Measurements from ENCODE around the gene PELI1.

The PELI1 gene

DNA sequence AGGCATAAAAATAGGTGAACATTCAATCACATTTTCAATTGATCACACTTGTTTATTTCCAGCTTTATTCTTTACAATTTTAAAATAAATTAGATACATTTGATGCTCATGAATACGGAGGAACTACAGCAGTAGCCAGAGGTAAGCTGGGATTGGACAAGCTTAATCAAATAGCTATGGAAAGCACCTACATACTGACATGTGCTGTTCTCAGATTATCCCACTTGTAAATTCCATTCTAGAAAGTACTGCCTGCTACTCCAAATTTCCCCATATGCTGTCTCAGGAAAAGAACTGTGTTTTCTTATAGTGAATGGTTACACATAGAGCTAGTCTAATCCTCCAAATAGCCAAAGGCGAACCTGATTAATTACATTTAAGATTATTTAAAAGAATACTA, 24.2 kb downstream of the PELI1 start:
- H3K4me1 ChIP-seq (ENCODE audit: control insufficient read depth, low read depth, low read length): peaks cover 13% of the 10 kb centered on the region
- no peaks in the 10 kb centered on the region for H3K27me3 ChIP-seq (ENCODE audit: control insufficient read depth, insufficient read depth, low read length)
- H3K9ac ChIP-seq (ENCODE audit: low read length): no peak overlapping the region
- H3K36me3 ChIP-seq (ENCODE audit: control insufficient read depth, low read depth, low read length): no peaks in the 10 kb centered on the region
- peak overlapping the region; percentile 17 for H3K27ac ChIP-seq (ENCODE audit: low read length)
- no peaks in the 10 kb centered on the region for H3K9me3 ChIP-seq (ENCODE audit: control insufficient read depth, low read depth, low read length)
- no peak overlapping the region for H3K4me3 ChIP-seq (ENCODE audit: low read length)

DNA sequence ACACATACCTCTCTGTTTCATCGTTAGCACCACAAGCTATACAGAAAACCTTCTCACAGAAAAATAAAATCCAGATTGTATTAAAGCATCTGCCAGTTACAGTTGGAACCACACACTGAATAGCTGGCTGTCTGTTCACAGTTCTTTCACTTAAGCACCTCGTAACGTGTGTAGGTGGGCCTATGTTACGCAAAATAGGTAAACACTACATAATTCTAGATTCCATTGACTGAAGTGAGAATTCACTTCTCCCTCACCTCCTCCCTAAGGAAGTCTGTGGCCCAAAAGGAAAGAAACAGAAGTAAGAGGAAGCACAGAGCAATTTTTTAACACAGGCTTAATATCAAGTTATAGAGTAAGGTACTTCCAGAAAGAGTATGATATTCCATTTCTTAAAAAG, 24.9 kb downstream of the PELI1 start:
- H3K4me1 ChIP-seq (ENCODE audit: control insufficient read depth, low read depth, low read length): peaks cover 17% of the 10 kb centered on the region
- peak overlapping the region; percentile 17 for H3K27ac ChIP-seq (ENCODE audit: low read length)
- H3K9me3 ChIP-seq (ENCODE audit: control insufficient read depth, low read depth, low read length): no peaks in the 10 kb centered on the region
- no peak overlapping the region for H3K9ac ChIP-seq (ENCODE audit: low read length)
- H3K27me3 ChIP-seq (ENCODE audit: control insufficient read depth, insufficient read depth, low read length): no peaks in the 10 kb centered on the region
- H3K36me3 ChIP-seq (ENCODE audit: control insufficient read depth, low read depth, low read length): no peaks in the 10 kb centered on the region
- H3K4me3 ChIP-seq (ENCODE audit: low read length): no peak overlapping the region

DNA sequence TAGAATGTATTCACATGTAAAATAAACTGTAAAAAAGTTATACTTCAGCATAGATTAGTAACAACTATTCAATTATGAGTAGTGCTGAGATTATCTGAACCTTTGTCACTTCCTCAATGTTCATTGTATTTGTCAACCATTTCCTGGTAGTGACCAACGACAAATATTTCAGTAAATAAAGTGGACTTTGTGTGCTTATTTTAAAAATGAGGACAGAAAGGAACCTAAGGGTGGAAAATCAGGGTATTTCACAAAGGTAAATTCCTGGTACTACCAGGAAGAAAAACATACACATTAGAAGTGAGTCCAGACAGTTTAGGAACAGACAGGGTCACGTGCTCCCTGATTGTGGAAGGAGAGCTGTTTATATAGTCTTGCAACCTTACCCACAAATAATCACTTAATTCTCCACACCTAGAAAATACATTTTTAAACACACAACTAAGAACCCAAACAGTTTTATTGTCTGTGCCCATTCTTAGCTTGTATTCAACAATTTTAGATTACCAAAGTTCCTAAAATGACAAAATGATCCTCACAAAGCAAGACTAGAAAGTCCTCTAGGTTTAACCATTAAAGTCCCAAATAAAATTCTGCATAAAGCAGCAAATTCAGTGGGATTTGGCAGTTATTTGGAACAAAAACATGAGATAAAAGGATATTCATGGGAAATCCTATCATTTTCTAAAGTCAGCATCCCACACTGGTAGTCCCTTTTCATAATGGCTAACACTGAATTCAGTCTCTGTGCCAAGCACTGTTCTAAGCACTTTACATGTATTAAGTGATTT, 28.2 kb downstream of the PELI1 start:
- Histone ChIP-seq H3K9ac (ENCODE audit: low read length) (no peak overlapping the region), H3K4me3 (ENCODE audit: low read length) (no peak overlapping the region), H3K4me1 (ENCODE audit: control insufficient read depth, low read depth, low read length) (peaks cover 22% of the 10 kb centered on the region), H3K27me3 (ENCODE audit: control insufficient read depth, insufficient read depth, low read length) (no peaks in the 10 kb centered on the region), H3K36me3 (ENCODE audit: control insufficient read depth, low read depth, low read length) (no peaks in the 10 kb centered on the region), H3K27ac (ENCODE audit: low read length) (no peak overlapping the region), H3K9me3 (ENCODE audit: control insufficient read depth, low read depth, low read length) (no peaks in the 10 kb centered on the region)

DNA sequence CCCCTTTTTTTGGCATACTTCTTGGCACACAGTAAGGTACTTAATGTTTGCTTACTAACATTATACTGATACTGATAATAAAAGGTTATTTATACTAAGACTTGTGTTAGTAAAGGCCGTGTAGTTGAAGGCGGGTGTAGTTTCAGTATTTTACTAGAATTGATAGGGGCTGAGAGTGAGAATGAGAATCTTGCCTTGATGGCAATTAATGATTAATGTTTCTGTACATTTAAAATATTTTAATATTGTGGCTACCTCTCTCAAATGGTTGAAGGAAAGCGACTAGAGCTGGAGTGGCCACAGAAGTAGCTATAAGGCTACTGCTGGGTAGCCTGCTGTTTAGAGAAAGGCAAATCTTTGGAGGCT, 29.3 kb downstream of the PELI1 start:
- Histone ChIP-seq H3K4me3 (ENCODE audit: low read length) (no peak overlapping the region), H3K4me1 (ENCODE audit: control insufficient read depth, low read depth, low read length) (peaks cover 22% of the 10 kb centered on the region), H3K9ac (ENCODE audit: low read length) (no peak overlapping the region), H3K27ac (ENCODE audit: low read length) (no peak overlapping the region), H3K36me3 (ENCODE audit: control insufficient read depth, low read depth, low read length) (no peaks in the 10 kb centered on the region), H3K27me3 (ENCODE audit: control insufficient read depth, insufficient read depth, low read length) (no peaks in the 10 kb centered on the region), H3K9me3 (ENCODE audit: control insufficient read depth, low read depth, low read length) (no peaks in the 10 kb centered on the region)

DNA sequence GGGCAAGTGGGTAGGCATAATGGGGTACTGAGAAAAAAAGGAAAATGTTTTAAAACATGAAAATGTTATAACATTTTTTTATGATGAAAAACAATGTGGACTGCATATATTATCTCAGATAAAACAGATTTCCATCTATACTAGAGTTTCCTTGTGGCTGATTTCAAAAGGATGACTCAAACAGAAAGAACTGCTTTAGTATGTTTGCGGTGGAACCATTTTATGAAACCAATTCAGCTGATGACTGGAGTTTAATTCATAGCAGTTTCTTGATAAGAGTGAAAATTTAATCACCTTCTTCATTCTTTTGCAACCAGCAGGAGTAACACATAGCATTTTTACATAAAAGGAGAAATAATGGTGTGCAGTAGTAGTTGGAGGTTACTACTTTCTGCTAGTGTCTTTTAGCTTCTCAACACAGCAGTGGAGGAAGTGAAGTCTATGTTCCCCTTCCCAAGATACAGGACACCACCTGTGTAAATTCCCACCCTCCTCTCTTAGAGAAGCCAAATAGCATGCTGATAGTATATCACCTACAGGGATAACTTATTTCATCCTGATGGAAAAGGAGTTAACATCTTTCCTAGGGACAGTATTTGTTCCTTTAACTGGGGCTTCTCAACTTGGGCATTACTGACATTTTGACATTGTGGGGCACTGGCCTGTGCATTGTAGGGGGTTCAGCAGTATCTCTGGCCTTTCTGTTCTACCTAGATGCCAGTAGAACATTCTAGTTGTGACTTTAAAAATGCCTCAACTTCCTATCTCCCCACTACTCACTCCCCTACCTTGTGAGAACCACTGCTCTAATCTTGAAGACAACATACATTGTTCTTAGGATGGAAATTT, 29.9 kb downstream of the PELI1 start:
- H3K4me1 ChIP-seq (ENCODE audit: control insufficient read depth, low read depth, low read length): peaks cover 16% of the 10 kb centered on the region
- H3K9ac ChIP-seq (ENCODE audit: low read length): no peak overlapping the region
- H3K9me3 ChIP-seq (ENCODE audit: control insufficient read depth, low read depth, low read length): no peaks in the 10 kb centered on the region
- no peaks in the 10 kb centered on the region for H3K36me3 ChIP-seq (ENCODE audit: control insufficient read depth, low read depth, low read length)
- H3K27ac ChIP-seq (ENCODE audit: low read length): no peak overlapping the region
- H3K4me3 ChIP-seq (ENCODE audit: low read length): no peak overlapping the region
- no peaks in the 10 kb centered on the region for H3K27me3 ChIP-seq (ENCODE audit: control insufficient read depth, insufficient read depth, low read length)

DNA sequence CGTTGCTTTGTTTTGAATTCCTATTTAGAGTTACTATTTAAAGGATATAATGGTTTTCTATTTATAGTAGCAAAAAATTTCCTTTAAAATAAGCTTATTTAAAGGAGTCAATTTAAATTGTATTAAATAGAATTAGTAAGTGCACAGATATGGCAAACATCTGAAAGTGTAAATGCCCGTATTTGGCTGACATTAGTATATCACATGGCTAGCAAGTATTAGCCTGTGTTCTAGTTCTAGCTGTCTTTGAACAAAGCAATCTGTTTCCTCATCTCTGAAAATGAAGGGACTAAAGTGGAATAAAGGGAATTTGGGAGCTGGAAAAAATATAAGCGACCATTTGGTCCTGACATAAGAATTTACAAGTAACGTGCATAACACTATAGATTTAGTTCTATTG, 32.2 kb downstream of the PELI1 start:
- Histone ChIP-seq H3K4me1 (ENCODE audit: control insufficient read depth, low read depth, low read length) (peaks cover 13% of the 10 kb centered on the region), H3K4me3 (ENCODE audit: low read length) (no peak overlapping the region), H3K9me3 (ENCODE audit: control insufficient read depth, low read depth, low read length) (no peaks in the 10 kb centered on the region), H3K9ac (ENCODE audit: low read length) (no peak overlapping the region), H3K27ac (ENCODE audit: low read length) (no peak overlapping the region), H3K27me3 (ENCODE audit: control insufficient read depth, insufficient read depth, low read length) (no peaks in the 10 kb centered on the region), H3K36me3 (ENCODE audit: control insufficient read depth, low read depth, low read length) (peaks cover 10% of the 10 kb centered on the region)

DNA sequence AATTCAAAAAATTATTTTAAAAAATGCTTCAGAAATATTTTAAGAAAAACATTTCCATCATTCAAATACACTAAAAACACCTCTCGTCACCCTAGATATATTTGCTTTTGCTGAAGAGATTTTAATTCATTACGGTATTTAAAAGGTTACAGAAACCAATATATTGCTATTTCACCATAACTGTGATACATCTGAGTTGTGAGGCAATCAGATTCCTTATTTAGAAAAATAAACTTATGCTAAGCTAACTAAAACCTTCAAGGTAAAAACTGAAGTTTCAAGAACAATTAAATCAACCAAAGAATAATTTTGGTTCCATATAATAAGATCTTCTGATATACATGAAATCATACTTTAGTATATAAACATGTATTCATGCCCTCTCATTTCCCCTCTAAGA, 32.8 kb downstream of the PELI1 start:
- H3K9ac ChIP-seq (ENCODE audit: low read length): no peak overlapping the region
- H3K36me3 ChIP-seq (ENCODE audit: control insufficient read depth, low read depth, low read length): peaks cover 15% of the 10 kb centered on the region
- H3K4me1 ChIP-seq (ENCODE audit: control insufficient read depth, low read depth, low read length): peaks cover 13% of the 10 kb centered on the region
- H3K27me3 ChIP-seq (ENCODE audit: control insufficient read depth, insufficient read depth, low read length): no peaks in the 10 kb centered on the region
- no peaks in the 10 kb centered on the region for H3K9me3 ChIP-seq (ENCODE audit: control insufficient read depth, low read depth, low read length)
- H3K4me3 ChIP-seq (ENCODE audit: low read length): no peak overlapping the region
- no peak overlapping the region for H3K27ac ChIP-seq (ENCODE audit: low read length)

DNA sequence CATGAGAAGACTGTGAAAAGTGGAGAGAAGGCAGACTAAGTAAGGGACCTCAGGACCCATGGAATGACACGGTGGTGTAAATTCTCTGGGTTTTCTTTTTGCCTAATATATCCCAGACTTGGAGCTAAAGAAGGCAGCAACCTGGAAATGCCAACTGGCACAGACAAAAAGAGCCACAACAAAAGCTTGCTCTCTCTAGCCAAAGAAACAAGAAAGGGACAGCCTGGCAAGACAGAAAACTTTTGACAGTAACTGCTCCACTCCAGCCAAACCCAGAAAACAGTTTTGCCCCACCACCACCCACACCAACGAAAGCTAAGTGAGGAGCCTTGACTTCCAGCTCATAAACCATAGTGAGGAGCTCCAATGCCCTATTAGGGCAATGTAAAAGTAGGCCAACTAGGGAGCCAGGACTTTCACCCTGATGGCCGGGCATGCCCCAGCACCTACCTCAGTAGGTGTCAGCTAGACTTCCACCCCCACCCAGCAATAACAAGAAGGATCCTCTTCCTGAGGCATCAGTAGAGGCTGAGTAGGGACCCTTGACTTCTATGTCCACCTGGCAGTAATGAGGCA, 35.5 kb downstream of the PELI1 start:
- H3K9ac ChIP-seq (ENCODE audit: low read length): no peak overlapping the region
- H3K9me3 ChIP-seq (ENCODE audit: control insufficient read depth, low read depth, low read length): no peaks in the 10 kb centered on the region
- no peak overlapping the region for H3K27ac ChIP-seq (ENCODE audit: low read length)
- no peak overlapping the region for H3K4me3 ChIP-seq (ENCODE audit: low read length)
- no peaks in the 10 kb centered on the region for H3K27me3 ChIP-seq (ENCODE audit: control insufficient read depth, insufficient read depth, low read length)
- no peaks in the 10 kb centered on the region for H3K4me1 ChIP-seq (ENCODE audit: control insufficient read depth, low read depth, low read length)
- H3K36me3 ChIP-seq (ENCODE audit: control insufficient read depth, low read depth, low read length): peaks cover 38% of the 10 kb centered on the region

DNA sequence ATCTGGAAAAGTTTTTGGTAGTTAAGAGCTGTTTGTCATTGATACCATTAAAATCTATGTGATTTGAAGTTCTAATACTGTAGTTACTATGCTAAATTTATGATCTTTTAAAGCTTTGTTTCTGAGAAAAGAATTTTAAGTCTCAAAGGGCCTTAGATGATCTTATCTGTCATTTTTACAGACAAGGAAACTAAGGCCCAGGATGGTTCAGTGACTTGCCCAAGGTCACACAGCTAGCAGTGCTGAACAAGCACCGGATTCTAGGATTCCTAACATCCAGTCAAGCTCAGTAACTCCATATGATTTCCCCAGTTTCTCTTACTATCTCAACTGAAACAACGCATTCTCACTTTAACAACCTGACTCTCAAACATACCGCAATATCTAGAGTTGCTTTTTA, 37.7 kb downstream of the PELI1 start:
- H3K9ac ChIP-seq (ENCODE audit: low read length): no peak overlapping the region
- no peaks in the 10 kb centered on the region for H3K27me3 ChIP-seq (ENCODE audit: control insufficient read depth, insufficient read depth, low read length)
- H3K9me3 ChIP-seq (ENCODE audit: control insufficient read depth, low read depth, low read length): no peaks in the 10 kb centered on the region
- peaks cover 45% of the 10 kb centered on the region for H3K36me3 ChIP-seq (ENCODE audit: control insufficient read depth, low read depth, low read length)
- H3K4me1 ChIP-seq (ENCODE audit: control insufficient read depth, low read depth, low read length): no peaks in the 10 kb centered on the region
- no peak overlapping the region for H3K4me3 ChIP-seq (ENCODE audit: low read length)
- H3K27ac ChIP-seq (ENCODE audit: low read length): no peak overlapping the region

DNA sequence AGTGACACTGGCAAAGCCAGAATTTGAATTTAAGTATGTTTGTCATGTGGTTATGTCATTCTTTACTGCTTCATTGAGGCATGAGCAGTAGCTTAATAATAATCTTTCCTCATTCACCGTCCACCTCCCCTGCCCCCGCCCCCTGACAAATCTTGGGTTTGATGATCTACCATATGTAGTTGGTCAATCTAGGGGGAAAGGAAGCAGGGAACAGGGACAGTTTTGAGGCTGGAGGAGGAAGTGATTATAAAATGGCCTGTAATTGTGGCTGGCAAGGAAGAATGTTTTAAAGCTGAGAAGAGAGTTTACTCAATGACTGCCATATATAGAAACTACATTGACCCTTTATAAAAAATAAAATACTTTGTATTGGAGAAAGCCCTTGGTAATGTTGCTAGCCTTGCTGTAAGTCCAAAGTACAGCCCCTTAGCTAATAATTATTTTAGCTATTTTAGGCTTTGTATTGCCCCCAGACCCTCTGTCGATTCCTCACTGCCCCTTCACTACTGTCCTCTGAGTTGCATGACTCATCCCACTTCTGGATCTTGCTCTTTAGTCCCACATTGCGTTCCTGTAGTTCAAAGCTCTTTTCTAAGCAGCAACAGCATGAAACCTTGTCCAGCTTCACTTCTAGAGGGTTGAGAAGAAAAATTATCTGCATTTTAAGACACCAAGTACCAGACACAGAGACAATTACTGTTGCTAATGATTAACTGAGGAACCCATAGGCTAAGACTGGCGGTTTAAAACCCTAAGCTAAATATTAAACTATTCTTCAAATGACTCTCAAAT, 38.4 kb downstream of the PELI1 start:
- H3K27ac ChIP-seq (ENCODE audit: low read length): no peak overlapping the region

DNA sequence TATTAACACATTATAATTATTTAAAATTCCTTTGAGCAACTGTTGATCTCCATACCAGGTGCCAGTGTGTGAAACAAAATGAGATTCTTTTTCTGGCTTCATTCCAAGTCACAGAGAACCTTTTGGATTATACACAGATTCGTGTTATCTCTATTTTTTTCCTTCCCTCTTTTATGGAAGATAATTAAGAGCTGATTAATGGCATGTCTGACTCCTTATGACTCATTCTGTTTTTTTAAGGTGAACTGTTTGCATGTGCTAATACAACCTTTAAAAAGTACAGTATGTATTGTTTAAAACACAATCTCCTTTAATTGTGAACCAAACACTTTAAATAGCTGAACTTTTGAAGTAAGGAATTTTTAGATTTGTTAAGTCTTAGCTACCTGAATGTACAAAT, 39.3 kb downstream of the PELI1 start:
- H3K27ac ChIP-seq (ENCODE audit: low read length): no peak overlapping the region
- no peaks in the 10 kb centered on the region for H3K4me1 ChIP-seq (ENCODE audit: control insufficient read depth, low read depth, low read length)

More for the DNA sequence above, 38.4 kb downstream of the PELI1 start:
- Histone ChIP-seq H3K9me3 (ENCODE audit: control insufficient read depth, low read depth, low read length) (no peaks in the 10 kb centered on the region), H3K4me1 (ENCODE audit: control insufficient read depth, low read depth, low read length) (no peaks in the 10 kb centered on the region), H3K4me3 (ENCODE audit: low read length) (no peak overlapping the region), H3K27me3 (ENCODE audit: control insufficient read depth, insufficient read depth, low read length) (no peaks in the 10 kb centered on the region), H3K36me3 (ENCODE audit: control insufficient read depth, low read depth, low read length) (peaks cover 45% of the 10 kb centered on the region), H3K9ac (ENCODE audit: low read length) (no peak overlapping the region)

More for the DNA sequence above, 39.3 kb downstream of the PELI1 start:
- H3K36me3 ChIP-seq (ENCODE audit: control insufficient read depth, low read depth, low read length): peaks cover 51% of the 10 kb centered on the region
- H3K9me3 ChIP-seq (ENCODE audit: control insufficient read depth, low read depth, low read length): no peaks in the 10 kb centered on the region
- no peak overlapping the region for H3K9ac ChIP-seq (ENCODE audit: low read length)
- no peak overlapping the region for H3K4me3 ChIP-seq (ENCODE audit: low read length)
- H3K27me3 ChIP-seq (ENCODE audit: control insufficient read depth, insufficient read depth, low read length): no peaks in the 10 kb centered on the region
